GM21360 (cell line): Measurements from ENCODE around the gene SMCO1.
"Not testable (repeated sequence)": the region's sequence is repeated elsewhere in the genome, so short reads cannot be mapped to it uniquely, and the experiment has no call there.

Experiments used
- ATAC-seq: cut with Tn5 transposase; IDR thresholded peaks from one replicate; pipeline ENCODE4 v1.9.1; 2021; ENCODE audit warnings: mild to moderate bottlenecking, moderate library complexity; ENCODE audit not compliant: unreplicated experiment

Gene SMCO1, protein sequence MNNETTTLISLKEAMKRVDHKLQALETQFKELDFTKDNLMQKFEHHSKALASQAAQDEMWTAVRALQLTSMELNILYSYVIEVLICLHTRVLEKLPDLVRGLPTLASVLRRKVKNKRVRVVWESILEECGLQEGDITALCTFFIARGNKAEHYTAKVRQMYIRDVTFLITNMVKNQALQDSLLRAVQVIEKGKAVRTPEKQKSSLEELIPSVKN

DNA sequence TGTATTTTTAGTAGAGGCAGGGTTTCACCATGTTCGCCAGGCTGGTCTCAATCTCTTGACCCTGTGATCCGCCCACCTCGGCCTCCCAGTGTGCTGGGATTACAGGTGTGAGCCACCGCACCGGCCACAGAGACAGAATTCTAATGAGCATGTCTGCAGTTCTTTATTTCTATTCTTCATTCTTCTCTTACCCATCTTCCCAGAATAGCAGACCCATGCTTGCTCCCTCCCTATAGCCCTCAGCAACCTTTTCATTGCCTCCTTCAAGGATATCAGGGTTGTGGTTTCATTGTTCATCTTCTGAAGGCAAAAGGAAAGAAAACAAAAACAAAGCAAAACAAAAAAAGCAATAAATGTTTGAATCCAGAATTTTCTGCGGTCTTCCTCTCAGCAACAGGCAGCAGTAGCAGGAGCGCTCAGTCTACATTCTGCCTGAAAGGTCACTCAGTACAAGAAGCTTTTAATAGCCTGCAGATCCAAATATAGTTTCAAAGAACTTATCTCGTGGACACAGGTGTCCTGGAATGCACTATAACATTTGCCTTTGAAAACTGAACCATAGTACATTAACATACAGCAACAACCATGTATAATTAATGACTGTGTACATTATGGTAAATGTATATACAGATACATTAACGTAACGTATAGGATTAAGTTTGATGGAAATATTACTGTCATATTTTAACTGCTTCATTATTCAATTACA is at the start of gene SMCO1:
Gene SMCO1 (minus strand): TSS at position 434 of the 709 bp plus-strand sequence. CDS start 137 bp downstream, at position 297.
- ATAC-seq: no peak

DNA sequence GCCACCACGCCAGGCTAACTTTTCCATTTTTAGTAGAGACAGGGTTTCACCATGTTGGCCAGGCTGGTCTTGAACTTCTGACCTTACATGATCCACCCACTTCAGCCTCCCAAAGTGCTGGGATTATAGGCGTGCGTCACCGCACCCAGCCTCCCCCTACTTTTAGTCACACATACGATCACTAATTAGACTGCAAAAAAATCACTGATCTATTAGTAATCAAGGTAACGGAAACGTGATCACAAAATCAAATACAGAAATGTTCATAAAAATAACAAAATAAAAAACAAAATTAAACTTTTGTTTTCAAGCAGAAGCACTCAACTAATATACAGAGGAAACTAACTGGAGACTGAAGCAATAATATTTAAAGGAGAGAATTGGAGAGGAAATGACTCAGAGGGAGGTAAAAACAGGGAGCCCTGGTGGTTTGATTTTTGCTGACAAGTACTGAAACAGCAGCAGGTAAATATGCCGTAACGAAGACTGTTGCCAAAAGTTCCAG is 48.6 kb upstream of the SMCO1 start:
- no peak for ATAC-seq

- ATAC-seq: no peak
These were observed 44.7 kb upstream of the SMCO1 start for GRCh38 chr3:196559826-196560225.

- no peak for ATAC-seq
These were observed 43.3 kb upstream of the SMCO1 start for GRCh38 chr3:196558476-196558875.

- no peak for ATAC-seq
These were observed 42.1 kb upstream of the SMCO1 start for GRCh38 chr3:196557236-196557635.

DNA sequence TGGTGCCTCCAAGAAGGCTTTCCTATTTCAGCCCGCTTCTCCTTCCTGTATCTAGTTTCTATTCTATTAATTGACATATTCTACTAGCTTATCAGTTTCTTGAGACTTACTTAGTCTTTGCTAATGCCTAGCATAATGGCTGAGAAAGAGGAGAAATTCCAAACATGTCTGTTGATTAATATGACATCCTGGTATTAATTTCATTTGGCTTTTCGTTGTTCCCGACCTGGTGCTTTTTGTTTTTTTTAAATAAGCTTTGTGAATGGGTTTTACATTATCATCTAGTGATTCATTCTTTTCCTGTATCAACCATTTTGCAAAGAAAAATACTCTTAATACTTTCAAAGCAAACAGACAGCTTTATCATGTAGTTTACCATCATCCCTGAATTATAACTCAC is 40.1 kb upstream of the SMCO1 start:
- no peak for ATAC-seq

- no peak for ATAC-seq
These were observed 39.1 kb upstream of the SMCO1 start for GRCh38 chr3:196554205-196554604.

- ATAC-seq: no peak
These were observed 38.4 kb upstream of the SMCO1 start for GRCh38 chr3:196553551-196553950.

GRCh38 chr3:196552253-196552652 is 37.1 kb upstream of the SMCO1 start:
- ATAC-seq: no peak

GRCh38 chr3:196550172-196550571 is 35.0 kb upstream of the SMCO1 start:
- not testable (repeated sequence) for ATAC-seq

- not testable (repeated sequence) for ATAC-seq
These were observed 34.2 kb upstream of the SMCO1 start for GRCh38 chr3:196549312-196549711.

GRCh38 chr3:196547067-196547466 is 31.9 kb upstream of the SMCO1 start:
- no peak for ATAC-seq

GRCh38 chr3:196546537-196546936 is 31.4 kb upstream of the SMCO1 start:
- no peak for ATAC-seq

DNA sequence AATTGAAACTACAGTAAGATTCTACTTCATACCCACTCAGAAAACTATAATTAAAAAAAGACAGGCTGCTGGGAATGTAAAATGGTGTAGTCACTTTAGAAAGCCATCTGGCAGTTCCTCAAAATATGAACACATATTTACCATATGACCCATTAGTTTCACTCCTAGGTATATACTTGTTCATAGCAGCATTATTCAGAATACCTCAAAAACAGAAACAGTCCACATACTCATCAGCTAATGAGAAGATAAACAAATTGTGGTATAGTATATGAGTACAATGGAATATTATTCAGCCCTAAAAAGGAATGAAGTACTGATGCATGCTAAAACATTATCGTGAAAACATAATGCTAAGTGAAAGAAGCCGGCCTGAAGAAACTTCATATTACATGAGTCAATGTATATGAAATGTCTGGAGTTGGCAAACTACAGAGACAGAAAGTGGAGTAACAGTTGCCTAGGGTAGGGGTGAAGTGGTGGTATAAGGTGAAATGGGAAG is 29.4 kb upstream of the SMCO1 start:
- ATAC-seq: no peak

- ATAC-seq: no peak
These were observed 26.7 kb upstream of the SMCO1 start for GRCh38 chr3:196541684-196542445.

GRCh38 chr3:196537319-196537984 is 22.3 kb upstream of the SMCO1 start:
- no peak for ATAC-seq

DNA sequence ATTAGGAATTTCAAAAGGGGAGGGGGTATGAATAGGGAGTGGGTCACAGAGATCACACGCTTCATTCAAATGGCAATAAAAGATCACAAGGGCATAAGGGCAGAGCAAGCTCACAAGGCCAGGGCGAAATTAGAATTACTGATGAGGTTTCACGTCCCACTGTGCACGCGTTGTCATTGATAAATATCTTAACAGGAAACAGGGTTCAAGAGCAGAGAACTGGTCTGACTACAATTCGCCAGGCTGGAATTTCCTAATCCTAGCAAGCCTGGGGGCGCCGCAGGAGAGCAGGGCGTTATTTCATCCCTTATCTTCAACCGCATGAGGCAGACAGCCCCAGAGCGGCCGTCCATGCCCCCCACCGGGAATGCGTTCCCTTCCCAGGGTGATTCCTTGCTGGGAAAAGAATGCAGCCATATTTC is 18.1 kb upstream of the SMCO1 start:
- ATAC-seq: no peak

DNA sequence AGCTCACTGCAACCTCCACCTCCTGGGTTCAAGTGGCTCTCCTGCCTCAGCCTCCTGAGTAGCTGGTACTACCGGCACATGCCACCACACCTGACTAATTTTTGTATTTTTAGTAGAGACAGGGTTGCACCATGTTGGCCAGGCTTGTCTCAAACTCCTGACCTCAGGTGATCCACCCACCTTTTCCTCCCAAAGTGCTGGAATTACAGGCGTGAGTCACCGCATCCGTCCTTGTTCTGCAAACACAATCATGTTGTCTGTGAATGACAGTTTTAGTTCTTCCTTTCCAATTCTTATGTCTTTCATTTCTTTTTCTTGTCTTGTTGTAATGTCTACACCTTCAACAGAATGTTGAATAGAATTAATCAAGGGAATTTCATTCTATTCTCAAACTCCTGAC is 16.3 kb upstream of the SMCO1 start:
- no peak for ATAC-seq

GRCh38 chr3:196528639-196529233 is 13.6 kb upstream of the SMCO1 start:
- ATAC-seq: peak; percentile 73

GRCh38 chr3:196525141-196525540 is 10.0 kb upstream of the SMCO1 start:
- no peak for ATAC-seq
